HEK293 (cell line): ENCODE data around the gene LARP1.

Experiments
- CTCF ChIA-PET: fragments of 350-600 bp; formaldehyde crosslinking; extraction: SDS; loops from one replicate; lab custom pipeline; 2021; ENCODE audit warnings: antibody characterized with exemption; lab: Yijun Ruan, JAX
- POLR2A ChIA-PET: fragments of 300-600 bp; formaldehyde crosslinking; extraction: SDS; loops from one replicate; lab custom pipeline; 2020; ENCODE audit warnings: antibody characterized with exemption, inconsistent platforms; lab: Yijun Ruan, JAX
- H3K27ac ChIP-seq: fragments of 200-500 bp; sonication (Bioruptor generic); 2 replicates; pipeline ENCODE4 v1.5.1; 2014; ENCODE audit warnings: low read depth, low read length, control low read depth, inconsistent platforms; ENCODE audit errors: extremely low read depth
- H3K36me3 ChIP-seq, 2 experiments: fragments of 200-500 bp in 1 of 2; sonication (Bioruptor generic) in 1 of 2; 1 replicate in 1 of 2; 2 replicates in 1 of 2; pipeline ENCODE4 v1.5.1; 2014 to 2017; ENCODE audit warnings: inconsistent platforms in 2 of 2, low read length in 2 of 2; ENCODE audit not compliant: control insufficient read depth in 2 of 2, insufficient read depth in 1 of 2
- H3K4me1 ChIP-seq: fragments of 200-500 bp; sonication (Bioruptor generic); 2 replicates; pipeline ENCODE4 v1.5.1; 2014; ENCODE audit warnings: mild to moderate bottlenecking, low read length, inconsistent platforms; ENCODE audit not compliant: control insufficient read depth, insufficient read depth
- H3K4me3 ChIP-seq: 2 replicates; pipeline ENCODE4 v1.5.1; 2011; ENCODE audit warnings: low read depth, mild to moderate bottlenecking, control low read depth, low read length, moderate library complexity
- H3K9me3 ChIP-seq: fragments of 200-500 bp; sonication (Bioruptor generic); 2 replicates; pipeline ENCODE4 v1.5.1; 2014; ENCODE audit warnings: low read depth, low read length, inconsistent platforms; ENCODE audit not compliant: control insufficient read depth, insufficient read depth
- MZF1 ChIP-seq: fragments of 450-650 bp; formaldehyde crosslinking; IDR thresholded peaks from 2 replicates; pipeline ENCODE4 v1.5.1; 2017; ENCODE audit warnings: missing biosample characterization, missing genetic modification characterization, borderline replicate concordance
- SP3 ChIP-seq: fragments of 450-650 bp; formaldehyde crosslinking; IDR thresholded peaks from 2 replicates; pipeline ENCODE4 v1.5.1; 2016; ENCODE audit warnings: missing biosample characterization, missing genetic modification characterization
- ZNF121 ChIP-seq: fragments of 450-650 bp; formaldehyde crosslinking; IDR thresholded peaks from 2 replicates; pipeline ENCODE4 v1.5.1; 2016; ENCODE audit warnings: missing biosample characterization, missing genetic modification characterization
- ZNF211 ChIP-seq: fragments of 450-650 bp; formaldehyde crosslinking; IDR thresholded peaks from 2 replicates; pipeline ENCODE4 v1.5.1; 2016; ENCODE audit warnings: low read depth, missing biosample characterization, missing genetic modification characterization
- ZNF23 ChIP-seq: fragments of 450-650 bp; formaldehyde crosslinking; IDR thresholded peaks from 2 replicates; pipeline ENCODE4 v1.5.1; 2016; ENCODE audit warnings: missing biosample characterization, missing genetic modification characterization, borderline replicate concordance
- ZNF266 ChIP-seq: fragments of 450-650 bp; formaldehyde crosslinking; IDR thresholded peaks from 2 replicates; pipeline ENCODE4 v1.5.1; 2016; ENCODE audit warnings: missing biosample characterization, missing genetic modification characterization, low read depth
- ZNF350 ChIP-seq: fragments of 450-650 bp; formaldehyde crosslinking; IDR thresholded peaks from 2 replicates; pipeline ENCODE4 v1.5.0; 2017; ENCODE audit warnings: missing biosample characterization, mild to moderate bottlenecking, missing genetic modification characterization
- ZNF391 ChIP-seq: fragments of 450-650 bp; formaldehyde crosslinking; IDR thresholded peaks from 2 replicates; pipeline ENCODE4 v1.5.1; 2016; ENCODE audit warnings: low read depth, missing biosample characterization, missing genetic modification characterization, borderline replicate concordance
- ZNF426 ChIP-seq: fragments of 450-650 bp; formaldehyde crosslinking; IDR thresholded peaks from 2 replicates; pipeline ENCODE4 v1.5.1; 2017; ENCODE audit warnings: missing biosample characterization, missing genetic modification characterization, mild to moderate bottlenecking, inconsistent platforms, moderate library complexity
- ZNF521 ChIP-seq: fragments of 450-650 bp; formaldehyde crosslinking; IDR thresholded peaks from 2 replicates; pipeline ENCODE4 v1.5.1; 2017; ENCODE audit warnings: missing biosample characterization, mild to moderate bottlenecking, missing genetic modification characterization
- ZNF544 ChIP-seq: fragments of 450-650 bp; formaldehyde crosslinking; IDR thresholded peaks from 2 replicates; pipeline ENCODE4 v1.5.0; 2017; ENCODE audit warnings: missing biosample characterization, missing genetic modification characterization
- ZNF558 ChIP-seq: fragments of 450-650 bp; formaldehyde crosslinking; IDR thresholded peaks from 2 replicates; pipeline ENCODE4 v1.5.1; 2016; ENCODE audit warnings: missing biosample characterization, missing genetic modification characterization
- ZNF560 ChIP-seq: fragments of 450-650 bp; formaldehyde crosslinking; IDR thresholded peaks from 2 replicates; pipeline ENCODE4 v1.5.1; 2017; ENCODE audit warnings: missing biosample characterization, missing genetic modification characterization, borderline replicate concordance
- ZNF585B ChIP-seq: fragments of 450-650 bp; formaldehyde crosslinking; IDR thresholded peaks from 2 replicates; pipeline ENCODE4 v1.5.1; 2016; ENCODE audit warnings: missing biosample characterization, missing genetic modification characterization
- ZNF621 ChIP-seq: fragments of 450-650 bp; formaldehyde crosslinking; IDR thresholded peaks from 2 replicates; pipeline ENCODE4 v1.5.1; 2017; ENCODE audit warnings: missing biosample characterization, missing genetic modification characterization
- ZNF624 ChIP-seq: fragments of 450-650 bp; formaldehyde crosslinking; IDR thresholded peaks from 2 replicates; pipeline ENCODE4 v1.5.1; 2017; ENCODE audit warnings: missing biosample characterization, missing genetic modification characterization
- ZNF670 ChIP-seq: fragments of 450-650 bp; formaldehyde crosslinking; IDR thresholded peaks from 2 replicates; pipeline ENCODE4 v1.5.1; 2016; ENCODE audit warnings: missing biosample characterization, missing genetic modification characterization, low read depth
- ZNF792 ChIP-seq: fragments of 450-650 bp; formaldehyde crosslinking; IDR thresholded peaks from 2 replicates; pipeline ENCODE4 v1.5.1; 2016; ENCODE audit warnings: missing biosample characterization, missing genetic modification characterization
- TF ChIP-seq, protein P1 (sequence below): fragments of 450-650 bp; formaldehyde crosslinking; IDR thresholded peaks from 2 replicates; pipeline ENCODE4 v1.5.1; 2016; ENCODE audit warnings: missing biosample characterization, missing genetic modification characterization
- TF ChIP-seq, protein P2 (sequence below): fragments of 450-650 bp; IDR thresholded peaks from 2 replicates; pipeline ENCODE4 v1.5.1; 2018; ENCODE audit warnings: missing biosample characterization, mild to moderate bottlenecking, missing genetic modification characterization
- TF ChIP-seq, protein P3 (sequence below): fragments of 450-650 bp; formaldehyde crosslinking; IDR thresholded peaks from 2 replicates; pipeline ENCODE4 v1.5.1; 2016; ENCODE audit warnings: missing biosample characterization, missing genetic modification characterization

LARP1 gene

DNA sequence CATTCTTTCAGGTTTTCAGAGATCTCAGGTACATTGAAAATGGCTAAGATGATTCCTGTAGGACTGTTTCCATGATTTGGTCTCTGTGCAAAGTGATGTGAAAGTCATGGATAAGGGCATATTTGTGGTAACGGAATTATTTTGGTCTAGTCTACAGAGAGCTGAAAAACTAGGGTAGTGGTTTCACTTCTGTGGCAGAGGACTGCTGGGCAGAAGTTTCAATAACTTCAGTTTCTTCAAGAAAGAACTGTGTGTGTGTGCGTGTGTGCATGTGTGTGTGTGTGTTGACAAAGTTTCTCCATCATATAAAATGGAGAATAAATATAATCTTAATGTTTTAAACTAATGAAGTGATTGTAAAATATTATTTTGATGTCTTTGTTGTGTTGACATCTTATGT lies 107.6 kb downstream of the LARP1 start:
- ChIA-PET CTCF (no interaction called here), POLR2A (no interaction called here)
- Histone ChIP-seq H3K4me1 (no peaks in the 10 kb centered on the region), H3K27ac (no peak overlapping the region), H3K36me3 (peaks cover 28 to 48% of the 10 kb centered on the region in 2 experiments), H3K4me3 (no peak overlapping the region), H3K9me3 (no peaks in the 10 kb centered on the region)
- TF ChIP-seq ZNF23 (no peak), ZNF792 (tag by site-specific recombination) (no peak), ZNF624 (tag by site-specific recombination) (no peak), ZNF670 (tag by site-specific recombination) (no peak), ZNF585B (tag by site-specific recombination) (no peak), ZNF544 (tag by site-specific recombination) (no peak), ZNF621 (no peak), ZNF350 (tag by site-specific recombination) (no peak), ZNF121 (tag by site-specific recombination) (no peak), ZNF558 (tag by site-specific recombination) (no peak), ZNF211 (tag by site-specific recombination) (no peak), ZNF391 (tag by site-specific recombination) (no peak), SP3 (no peak), ZNF521 (tag by site-specific recombination) (no peak), ZNF426 (no peak), ZNF266 (tag by site-specific recombination) (no peak), ZNF560 (tag by site-specific recombination) (no peak)
- TF ChIP-seq, protein P1, sequence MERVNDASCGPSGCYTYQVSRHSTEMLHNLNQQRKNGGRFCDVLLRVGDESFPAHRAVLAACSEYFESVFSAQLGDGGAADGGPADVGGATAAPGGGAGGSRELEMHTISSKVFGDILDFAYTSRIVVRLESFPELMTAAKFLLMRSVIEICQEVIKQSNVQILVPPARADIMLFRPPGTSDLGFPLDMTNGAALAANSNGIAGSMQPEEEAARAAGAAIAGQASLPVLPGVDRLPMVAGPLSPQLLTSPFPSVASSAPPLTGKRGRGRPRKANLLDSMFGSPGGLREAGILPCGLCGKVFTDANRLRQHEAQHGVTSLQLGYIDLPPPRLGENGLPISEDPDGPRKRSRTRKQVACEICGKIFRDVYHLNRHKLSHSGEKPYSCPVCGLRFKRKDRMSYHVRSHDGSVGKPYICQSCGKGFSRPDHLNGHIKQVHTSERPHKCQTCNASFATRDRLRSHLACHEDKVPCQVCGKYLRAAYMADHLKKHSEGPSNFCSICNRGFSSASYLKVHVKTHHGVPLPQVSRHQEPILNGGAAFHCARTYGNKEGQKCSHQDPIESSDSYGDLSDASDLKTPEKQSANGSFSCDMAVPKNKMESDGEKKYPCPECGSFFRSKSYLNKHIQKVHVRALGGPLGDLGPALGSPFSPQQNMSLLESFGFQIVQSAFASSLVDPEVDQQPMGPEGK (tag by site-specific recombination), result no peak
- TF ChIP-seq, protein P2, sequence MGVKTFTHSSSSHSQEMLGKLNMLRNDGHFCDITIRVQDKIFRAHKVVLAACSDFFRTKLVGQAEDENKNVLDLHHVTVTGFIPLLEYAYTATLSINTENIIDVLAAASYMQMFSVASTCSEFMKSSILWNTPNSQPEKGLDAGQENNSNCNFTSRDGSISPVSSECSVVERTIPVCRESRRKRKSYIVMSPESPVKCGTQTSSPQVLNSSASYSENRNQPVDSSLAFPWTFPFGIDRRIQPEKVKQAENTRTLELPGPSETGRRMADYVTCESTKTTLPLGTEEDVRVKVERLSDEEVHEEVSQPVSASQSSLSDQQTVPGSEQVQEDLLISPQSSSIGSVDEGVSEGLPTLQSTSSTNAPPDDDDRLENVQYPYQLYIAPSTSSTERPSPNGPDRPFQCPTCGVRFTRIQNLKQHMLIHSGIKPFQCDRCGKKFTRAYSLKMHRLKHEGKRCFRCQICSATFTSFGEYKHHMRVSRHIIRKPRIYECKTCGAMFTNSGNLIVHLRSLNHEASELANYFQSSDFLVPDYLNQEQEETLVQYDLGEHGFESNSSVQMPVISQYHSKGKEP (tag by site-specific recombination), result no peak
- TF ChIP-seq, protein P3, sequence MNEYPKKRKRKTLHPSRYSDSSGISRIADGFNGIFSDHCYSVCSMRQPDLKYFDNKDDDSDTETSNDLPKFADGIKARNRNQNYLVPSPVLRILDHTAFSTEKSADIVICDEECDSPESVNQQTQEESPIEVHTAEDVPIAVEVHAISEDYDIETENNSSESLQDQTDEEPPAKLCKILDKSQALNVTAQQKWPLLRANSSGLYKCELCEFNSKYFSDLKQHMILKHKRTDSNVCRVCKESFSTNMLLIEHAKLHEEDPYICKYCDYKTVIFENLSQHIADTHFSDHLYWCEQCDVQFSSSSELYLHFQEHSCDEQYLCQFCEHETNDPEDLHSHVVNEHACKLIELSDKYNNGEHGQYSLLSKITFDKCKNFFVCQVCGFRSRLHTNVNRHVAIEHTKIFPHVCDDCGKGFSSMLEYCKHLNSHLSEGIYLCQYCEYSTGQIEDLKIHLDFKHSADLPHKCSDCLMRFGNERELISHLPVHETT, result no peak
- TF ChIP-seq, all 188 proteins: peak for 0

DNA sequence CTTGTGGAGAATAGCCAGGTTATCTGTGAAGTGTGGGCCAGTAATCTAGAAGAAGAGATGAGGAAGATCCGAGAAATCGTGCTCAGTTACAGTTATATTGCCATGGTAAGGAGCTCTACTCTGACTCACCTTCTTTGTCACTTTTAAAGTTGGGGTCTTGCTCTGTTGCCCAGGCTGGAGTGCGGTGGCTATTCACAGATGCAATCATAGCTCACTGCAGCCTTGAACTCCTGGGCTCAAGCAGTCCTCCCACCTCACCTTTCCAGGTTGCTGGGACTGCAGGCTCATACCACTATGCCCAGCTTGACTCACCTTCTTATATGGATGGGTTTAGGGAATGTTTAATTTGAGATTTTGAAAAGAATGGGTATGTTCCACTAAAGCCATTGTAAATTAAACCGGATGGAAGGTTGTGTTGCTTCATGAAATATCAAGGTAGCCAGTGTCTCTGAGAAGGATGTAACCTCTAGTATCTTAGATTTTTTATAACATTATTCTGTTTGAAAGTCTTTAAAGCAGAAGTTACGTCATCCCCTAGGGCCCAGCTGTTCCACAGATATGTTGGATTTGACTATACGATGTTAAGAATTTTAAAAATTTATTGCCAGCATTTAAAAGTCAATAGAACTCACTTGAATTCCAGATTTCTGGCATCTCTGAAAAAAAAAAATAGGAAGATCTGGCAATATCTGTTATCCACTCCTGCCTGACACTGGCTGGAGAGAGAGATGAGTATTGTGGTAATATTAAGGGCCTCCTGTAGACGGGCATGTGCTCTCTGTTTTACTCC lies 108.3 kb downstream of the LARP1 start:
- TF ChIP-seq ZNF121 (tag by site-specific recombination) (peak; percentile 75), MZF1 (no peak)
- TF ChIP-seq, all 188 proteins: peak for 1
- POLR2A ChIA-PET, result no interaction called here
- CTCF ChIA-PET, result no interaction called here

More for the DNA sequence above, 108.3 kb downstream of the LARP1 start:
- peaks cover 30 to 51% of the 10 kb centered on the region in 2 experiments for H3K36me3 ChIP-seq
- H3K27ac ChIP-seq, result no peak overlapping the region
- H3K4me1 ChIP-seq, result no peaks in the 10 kb centered on the region
- no peaks in the 10 kb centered on the region for H3K9me3 ChIP-seq
- H3K4me3 ChIP-seq, result no peak overlapping the region
